K562 (cell line): Measurements from ENCODE around the gene ANKS1B. TPM values are rescaled to one million over a fixed set of nuclear protein-coding genes. Genes with fewer than 3 reads are reported as not detected.

Experiments used
- ATAC-seq: fragments of 200-7000 bp; cut with Tn5 transposase; 3 replicates; pipeline ENCODE4 v1.9.1; 2020; ENCODE audit warnings: moderate library complexity
- BruUV-seq: library from RNA; stranded (reverse); fragments of 400-500 nt; replicated peaks from 2 replicates; lab custom pipeline; 2021; lab: Mats Ljungman, UMichigan
- CTCF ChIA-PET: fragments of 300-600 bp; formaldehyde crosslinking; extraction: SDS; loops from one replicate; lab custom pipeline; 2021; ENCODE audit warnings: low intra/inter-chr PET ratio; lab: Yijun Ruan, JAX
- POLR2A ChIA-PET: fragments of 300-600, 350-650 bp; sonication (Branson Sonifier 250); formaldehyde crosslinking; extraction: SDS; loops from one replicate; lab custom pipeline; 2021; ENCODE audit warnings: antibody characterized with exemption, inconsistent platforms; lab: Yijun Ruan, JAX
- DNase-seq, 4 experiments: peaks; one replicate each; pipeline versions ENCODE4 v3.0.0 to v3.0.0-alpha.2; 2011 to 2018; ENCODE audit warnings: low spot score in 3 of 4, mixed read lengths in 3 of 4; ENCODE audit errors: extremely low read depth in 1 of 4
- FAIRE-seq: peaks from 2 replicates; lab custom pipeline; 2011; peaks lifted over from hg19 to GRCh38; lab: Jason Lieb, UNC
- H2AFZ ChIP-seq: 2 replicates; pipeline ENCODE4 v1.6.0; 2011; ENCODE audit warnings: low read depth, low read length, control low read depth, inconsistent platforms
- H3K27ac ChIP-seq: fragments of 200-600 bp; 3 replicates; pipeline ENCODE4 v1.8.0; 2011; ENCODE audit warnings: low read depth, mild to moderate bottlenecking, control low read depth, inconsistent platforms, low read length, moderate library complexity, mixed read lengths; ENCODE audit errors: extremely low read depth
- H3K27me3 ChIP-seq, 2 experiments: fragments of 300-600 bp in 1 of 2; 2 replicates in 1 of 2; 3 replicates in 1 of 2; pipeline versions ENCODE4 v1.6.0 to v1.8.0; 2011; ENCODE audit warnings: inconsistent platforms in 2 of 2, low read length in 2 of 2, mild to moderate bottlenecking in 1 of 2, mixed read lengths in 1 of 2, moderate library complexity in 1 of 2; ENCODE audit not compliant: control insufficient read depth in 2 of 2, insufficient read depth in 2 of 2
- H3K36me3 ChIP-seq: fragments of 300-600 bp; 3 replicates; pipeline ENCODE4 v1.8.0; 2011; ENCODE audit warnings: mild to moderate bottlenecking, low read length, inconsistent platforms; ENCODE audit not compliant: control insufficient read depth, insufficient read depth
- H3K4me1 ChIP-seq, 2 experiments: fragments of 200-600 bp in 1 of 2; replicated peaks in 1 of 2; 2 replicates in 1 of 2; 3 replicates in 1 of 2; pipeline versions ENCODE4 v1.5.1 to v1.8.0; 2011; ENCODE audit warnings: inconsistent platforms in 2 of 2, low read length in 2 of 2, mild to moderate bottlenecking in 1 of 2, mixed read lengths in 1 of 2, moderate library complexity in 1 of 2; ENCODE audit not compliant: control insufficient read depth in 2 of 2, insufficient read depth in 2 of 2
- H3K4me2 ChIP-seq: 2 replicates; pipeline ENCODE4 v1.6.1; 2011; ENCODE audit warnings: low read length, control low read depth, inconsistent platforms, mixed read lengths; ENCODE audit not compliant: insufficient read depth
- H3K4me3 ChIP-seq: fragments of 200-600 bp; sonication (generic), shearing (Covaris generic); 2 replicates; pipeline ENCODE4 v1.5.1; 2016; ENCODE audit warnings: control low read depth, inconsistent platforms
- H3K79me2 ChIP-seq: fragments of 200-600 bp; 3 replicates; pipeline ENCODE4 v1.8.0; 2011; ENCODE audit warnings: low read length, inconsistent platforms; ENCODE audit not compliant: control insufficient read depth, insufficient read depth
- H3K9ac ChIP-seq, 2 experiments: 2 replicates each; pipeline versions ENCODE4 v1.6.0 to v1.6.1; 2011; ENCODE audit warnings: low read depth in 2 of 2, low read length in 2 of 2, control low read depth in 1 of 2, inconsistent platforms in 1 of 2, mild to moderate bottlenecking in 1 of 2, mixed read lengths in 1 of 2; ENCODE audit not compliant: insufficient read depth in 1 of 2
- H3K9me1 ChIP-seq: one replicate; pipeline ENCODE4 v1.6.0; 2011; ENCODE audit warnings: inconsistent platforms, mild to moderate bottlenecking, low read length, moderate library complexity; ENCODE audit not compliant: control insufficient read depth, insufficient read depth
- H3K9me3 ChIP-seq: replicated peaks from 2 replicates; pipeline ENCODE4 v1.5.1; 2011; ENCODE audit warnings: low read depth, low read length, inconsistent platforms; ENCODE audit not compliant: control insufficient read depth, insufficient read depth
- H4K20me1 ChIP-seq: replicated peaks from 2 replicates; pipeline ENCODE4 v1.6.1; 2011; ENCODE audit warnings: low read length, inconsistent platforms, mixed read lengths; ENCODE audit not compliant: control insufficient read depth, insufficient read depth
- ARHGAP35 ChIP-seq: fragments of 450-650 bp; IDR thresholded peaks from 2 replicates; pipeline ENCODE4 v1.6.1; 2018; ENCODE audit not compliant: partially characterized antibody
- CBFA2T3 ChIP-seq: fragments of 450-650 bp; IDR thresholded peaks from 2 replicates; pipeline ENCODE4 v1.6.1; 2017
- ELK1 ChIP-seq: sonication (generic); formaldehyde crosslinking; IDR thresholded peaks from 2 replicates; pipeline ENCODE4 v1.8.1; 2022; ENCODE audit warnings: missing genetic modification reagents
- NCOA6 ChIP-seq: fragments of 450-650 bp; IDR thresholded peaks from 2 replicates; pipeline ENCODE4 v1.6.1; 2017; ENCODE audit warnings: mild to moderate bottlenecking
- SMAD2 ChIP-seq: fragments of 150-350 bp; IDR thresholded peaks from 2 replicates; pipeline ENCODE4 v1.6.1; 2014; ENCODE audit warnings: low read depth, mild to moderate bottlenecking, low read length
- ZBED1 ChIP-seq: IDR thresholded peaks from 2 replicates; pipeline ENCODE4 v1.6.1; 2014
- ZNF121 ChIP-seq: sonication (generic); formaldehyde crosslinking; conservative IDR thresholded peaks from 2 replicates; pipeline ENCODE4 v1.8.0; 2022; ENCODE audit warnings: missing genetic modification reagents
- ZNF263 ChIP-seq: sonication (generic); formaldehyde crosslinking; IDR thresholded peaks from 2 replicates; pipeline ENCODE4 v1.8.0; 2022; ENCODE audit warnings: mild to moderate bottlenecking, missing genetic modification reagents, borderline replicate concordance
- ZNF561 ChIP-seq: fragments of 450-650 bp; formaldehyde crosslinking; conservative IDR thresholded peaks from 2 replicates; pipeline ENCODE4 v1.4.0; 2020; ENCODE audit warnings: mild to moderate bottlenecking, moderate library complexity
- ZNF583 ChIP-seq: fragments of 250-450 bp; sonication (Bioruptor Pico); IDR thresholded peaks from 2 replicates; pipeline ENCODE4 v1.4.0; 2020
- ZNF639 ChIP-seq, 2 experiments: fragments of 200-800 bp in 1 of 2; sonication (Bioruptor generic) in 1 of 2; sonication (generic) in 1 of 2; formaldehyde crosslinking in 1 of 2; IDR thresholded peaks in 1 of 2; conservative IDR thresholded peaks in 1 of 2; 2 replicates each; pipeline versions ENCODE4 v1.5.0 to v1.6.1; 2016 to 2020; ENCODE audit warnings: missing compliant biosample characterization in 1 of 2, missing genetic modification characterization in 1 of 2, missing genetic modification reagents in 1 of 2
- WGBS: fragments of 100-300 bp; shearing (Covaris generic); methylation state at CpG from one replicate; pipeline ENCODE4 v1.1.6; 2016; ENCODE audit warnings: low coverage, mixed read lengths; ENCODE audit not compliant: insufficient coverage; ENCODE audit errors: missing lambda C conversion rate; 5-methylcytosine and 5-hydroxymethylcytosine counted together
- in situ Hi-C: fragments of 300-500 bp; cut with MboI; formaldehyde crosslinking; loops from 4 replicates; pipeline ENCODE4 v1.15.0; 2018; ENCODE audit warnings: inconsistent platforms, mixed read lengths
- intact Hi-C: fragments of 100-400 bp; cut with micrococcal nuclease; formaldehyde crosslinking; loops from 2 replicates; pipeline ENCODE4 v1.14.2; 2022
- polyA plus RNA-seq, 8 experiments: library from polyadenylated mRNA; depleted of rRNA in 4 of 8; stranded (reverse) in 5 of 8; unstranded in 3 of 8; fragments of >200 nt; fragmentation: Nextera tagmentation in 2 of 8; fragmentation: Illumina TruSeq in 1 of 8; extraction: Ambion mirVana in 2 of 8; extraction: Trizol in 1 of 8; gene quantifications; 2 replicates each; pipeline versions ENCODE4 v1.2.1 to v1.2.3, GENCODE V29; 2011 to 2014; ENCODE audit warnings: inconsistent platforms in 1 of 8, missing spikeins in 1 of 8
- total RNA-seq, 7 experiments: library from RNA; depleted of rRNA in 6 of 7; stranded (reverse); fragments of >200 nt in 6 of 7; fragmentation: Illumina TruSeq in 2 of 7; extraction: Trizol in 2 of 7; gene quantifications; 2 replicates each; pipeline versions ENCODE4 v1.2.1 to v1.2.3, GENCODE V29; 2011 to 2021; ENCODE audit warnings: low replicate concordance in 1 of 7
- TF ChIP-seq, protein P1 (sequence below): fragments of 250-450 bp; sonication (Bioruptor Pico); IDR thresholded peaks from 2 replicates; pipeline ENCODE4 v1.8.0; 2022; ENCODE audit warnings: moderate library complexity, mild to moderate bottlenecking, inconsistent platforms
- TF ChIP-seq, protein P2 (sequence below): sonication (generic); IDR thresholded peaks from 2 replicates; pipeline ENCODE4 v1.6.1; 2016
- TF ChIP-seq, protein P3 (sequence below): sonication (generic); formaldehyde crosslinking; IDR thresholded peaks from 2 replicates; pipeline ENCODE4 v1.8.1; 2023; ENCODE audit warnings: missing genetic modification reagents, mild to moderate bottlenecking, borderline replicate concordance

Gene ANKS1B
- total and polyA plus RNA-seq, 9 of the 15 experiments (the other 6 are each of a cell fraction or from before 2014, with no cell fraction given) = 0.04 to 0.47 (median 0.28) TPM; not detected in 4

GRCh38 chr12:99680276-99680675, 304.5 kb downstream of the ANKS1B start:
- no TSS peak for BruUV-seq
- in situ Hi-C loops = no loop called here
- Histone ChIP-seq H3K27ac (no peak overlapping the region), H3K4me1 (no peaks in the 10 kb centered on the region), H3K9me3 (no peaks in the 10 kb centered on the region), H3K9ac (no peak overlapping the region), H3K4me2 (no peak overlapping the region), H4K20me1 (no peaks in the 10 kb centered on the region), H3K79me2 (no peaks in the 10 kb centered on the region), H3K36me3 (no peaks in the 10 kb centered on the region), H3K27me3 (no peaks in the 10 kb centered on the region), H2AFZ (no peak overlapping the region), H3K4me3 (no peak overlapping the region), H3K9me1 (no peaks in the 10 kb centered on the region)
- ATAC-seq (no peak), DNase-seq (no peak), FAIRE-seq (no peak)
- intact Hi-C loops = no loop called here
- TF ChIP-seq ZNF639 (CRISPR knock-in tag; conservative IDR thresholded peaks at IDR 0.05 in 1 of 2, IDR thresholded peaks at IDR 0.05 in 1 of 2) (no peak), ZNF561 (CRISPR knock-in tag) (no peak), ARHGAP35 (no peak), ZBED1 (no peak), SMAD2 (no peak), ELK1 (CRISPR knock-in tag) (no peak), CBFA2T3 (no peak), NCOA6 (no peak), ZNF263 (CRISPR knock-in tag) (no peak), ZNF121 (no peak), ZNF583 (no peak)
- TF ChIP-seq, protein P1, sequence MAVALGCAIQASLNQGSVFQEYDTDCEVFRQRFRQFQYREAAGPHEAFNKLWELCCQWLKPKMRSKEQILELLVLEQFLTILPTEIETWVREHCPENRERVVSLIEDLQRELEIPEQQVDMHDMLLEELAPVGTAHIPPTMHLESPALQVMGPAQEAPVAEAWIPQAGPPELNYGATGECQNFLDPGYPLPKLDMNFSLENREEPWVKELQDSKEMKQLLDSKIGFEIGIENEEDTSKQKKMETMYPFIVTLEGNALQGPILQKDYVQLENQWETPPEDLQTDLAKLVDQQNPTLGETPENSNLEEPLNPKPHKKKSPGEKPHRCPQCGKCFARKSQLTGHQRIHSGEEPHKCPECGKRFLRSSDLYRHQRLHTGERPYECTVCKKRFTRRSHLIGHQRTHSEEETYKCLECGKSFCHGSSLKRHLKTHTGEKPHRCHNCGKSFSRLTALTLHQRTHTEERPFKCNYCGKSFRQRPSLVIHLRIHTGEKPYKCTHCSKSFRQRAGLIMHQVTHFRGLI = no peak
- TF ChIP-seq, protein P2, sequence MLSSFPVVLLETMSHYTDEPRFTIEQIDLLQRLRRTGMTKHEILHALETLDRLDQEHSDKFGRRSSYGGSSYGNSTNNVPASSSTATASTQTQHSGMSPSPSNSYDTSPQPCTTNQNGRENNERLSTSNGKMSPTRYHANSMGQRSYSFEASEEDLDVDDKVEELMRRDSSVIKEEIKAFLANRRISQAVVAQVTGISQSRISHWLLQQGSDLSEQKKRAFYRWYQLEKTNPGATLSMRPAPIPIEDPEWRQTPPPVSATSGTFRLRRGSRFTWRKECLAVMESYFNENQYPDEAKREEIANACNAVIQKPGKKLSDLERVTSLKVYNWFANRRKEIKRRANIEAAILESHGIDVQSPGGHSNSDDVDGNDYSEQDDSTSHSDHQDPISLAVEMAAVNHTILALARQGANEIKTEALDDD = no peak
- TF ChIP-seq, protein P3, sequence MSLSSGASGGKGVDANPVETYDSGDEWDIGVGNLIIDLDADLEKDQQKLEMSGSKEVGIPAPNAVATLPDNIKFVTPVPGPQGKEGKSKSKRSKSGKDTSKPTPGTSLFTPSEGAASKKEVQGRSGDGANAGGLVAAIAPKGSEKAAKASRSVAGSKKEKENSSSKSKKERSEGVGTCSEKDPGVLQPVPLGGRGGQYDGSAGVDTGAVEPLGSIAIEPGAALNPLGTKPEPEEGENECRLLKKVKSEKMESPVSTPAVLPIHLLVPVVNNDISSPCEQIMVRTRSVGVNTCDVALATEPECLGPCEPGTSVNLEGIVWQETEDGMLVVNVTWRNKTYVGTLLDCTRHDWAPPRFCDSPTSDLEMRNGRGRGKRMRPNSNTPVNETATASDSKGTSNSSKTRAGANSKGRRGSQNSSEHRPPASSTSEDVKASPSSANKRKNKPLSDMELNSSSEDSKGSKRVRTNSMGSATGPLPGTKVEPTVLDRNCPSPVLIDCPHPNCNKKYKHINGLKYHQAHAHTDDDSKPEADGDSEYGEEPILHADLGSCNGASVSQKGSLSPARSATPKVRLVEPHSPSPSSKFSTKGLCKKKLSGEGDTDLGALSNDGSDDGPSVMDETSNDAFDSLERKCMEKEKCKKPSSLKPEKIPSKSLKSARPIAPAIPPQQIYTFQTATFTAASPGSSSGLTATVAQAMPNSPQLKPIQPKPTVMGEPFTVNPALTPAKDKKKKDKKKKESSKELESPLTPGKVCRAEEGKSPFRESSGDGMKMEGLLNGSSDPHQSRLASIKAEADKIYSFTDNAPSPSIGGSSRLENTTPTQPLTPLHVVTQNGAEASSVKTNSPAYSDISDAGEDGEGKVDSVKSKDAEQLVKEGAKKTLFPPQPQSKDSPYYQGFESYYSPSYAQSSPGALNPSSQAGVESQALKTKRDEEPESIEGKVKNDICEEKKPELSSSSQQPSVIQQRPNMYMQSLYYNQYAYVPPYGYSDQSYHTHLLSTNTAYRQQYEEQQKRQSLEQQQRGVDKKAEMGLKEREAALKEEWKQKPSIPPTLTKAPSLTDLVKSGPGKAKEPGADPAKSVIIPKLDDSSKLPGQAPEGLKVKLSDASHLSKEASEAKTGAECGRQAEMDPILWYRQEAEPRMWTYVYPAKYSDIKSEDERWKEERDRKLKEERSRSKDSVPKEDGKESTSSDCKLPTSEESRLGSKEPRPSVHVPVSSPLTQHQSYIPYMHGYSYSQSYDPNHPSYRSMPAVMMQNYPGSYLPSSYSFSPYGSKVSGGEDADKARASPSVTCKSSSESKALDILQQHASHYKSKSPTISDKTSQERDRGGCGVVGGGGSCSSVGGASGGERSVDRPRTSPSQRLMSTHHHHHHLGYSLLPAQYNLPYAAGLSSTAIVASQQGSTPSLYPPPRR (CRISPR knock-in tag) = no peak
- ChIA-PET CTCF (no interaction called here), POLR2A (no interaction called here)
- 0% methylated on average over 4 of the region's 4 CpGs for WGBS
